GM23338 (cell line): Measurements from ENCODE around the gene DDX18.

Source experiments
- CTCF ChIP-seq, 2 experiments: fragments of 200-600 bp in 1 of 2; sonication (generic) in 1 of 2; conservative IDR thresholded peaks; 2 replicates each; pipeline versions ENCODE4 v1.5.1 to v1.6.1; 2016 to 2017; ENCODE audit warnings: antibody characterized with exemption in 2 of 2, low read depth in 2 of 2, mild to moderate bottlenecking in 2 of 2, moderate library complexity in 1 of 2
- ZNF114 ChIP-seq: fragments of 250-450 bp; sonication (Bioruptor Pico); IDR thresholded peaks from 2 replicates; pipeline ENCODE4 v1.5.0; 2020; ENCODE audit warnings: mild to moderate bottlenecking, moderate library complexity

GRCh38 chr2:117771969-117772630, 42.4 kb upstream of the DDX18 start:
- TF ChIP-seq ZNF114 (CRISPR knock-in tag): no peak
- peak; percentile 50 to 66 for TF ChIP-seq CTCF (conservative IDR thresholded peaks at IDR 0.05; ENCODE audit: low read depth in 2 of 2)
